Hematopoietic multipotent progenitor cell treated with erythropoietin and hydrocortisone succinate and interleukin-3 and kit ligand, for 6 days (in vitro differentiated cells): ENCODE measurements around the gene CFAP65.
A peak's percentile ranks its signal among the peaks of the same experiment; 100 is the strongest.

Experiments
- DNase-seq: peaks from one replicate; pipeline ENCODE4 v3.0.0-alpha.2; 2015

The CFAP65 gene

GRCh38 chr2:218961651-218962570, 79.4 kb downstream of the CFAP65 start:
- DNase-seq = peak; percentile 39

GRCh38 chr2:218961229-218961628, 80.1 kb downstream of the CFAP65 start:
- no peak for DNase-seq

GRCh38 chr2:218960309-218961165, 80.8 kb downstream of the CFAP65 start:
- no peak for DNase-seq

- DNase-seq = no peak
Measured at GRCh38 chr2:218959761-218960308, 81.5 kb downstream of the CFAP65 start.

GRCh38 chr2:218959141-218959731, 82.1 kb downstream of the CFAP65 start, which contains the start of gene CDK5R2:
Gene CDK5R2 (plus strand): TSS chr2:218959666. CDS start chr2:218959821, 155 bp downstream.
- peak; percentile 84 for DNase-seq

GRCh38 chr2:218958276-218958675, 83.0 kb downstream of the CFAP65 start:
- no peak for DNase-seq

- no peak for DNase-seq
Measured at GRCh38 chr2:218957671-218958070, 83.6 kb downstream of the CFAP65 start.

GRCh38 chr2:218956039-218956438, 85.3 kb downstream of the CFAP65 start:
- DNase-seq = no peak

GRCh38 chr2:218954541-218955300, 86.6 kb downstream of the CFAP65 start:
- DNase-seq = no peak

- DNase-seq = no peak
Measured at GRCh38 chr2:218953366-218953954, 87.9 kb downstream of the CFAP65 start.
